ENCODE data around the gene GH1.

- TF ChIP-seq CTCF (conservative IDR thresholded peaks at IDR 0.05) (no peak), ZFX (IDR thresholded peaks at IDR 0.05) (no peak)
These were observed 18.7 kb upstream of the GH1 start for GRCh38 chr17:63937319-63937718.
